Peyer's patch (tissue), 4 donors: ENCODE measurements around the gene MT1F. TPM values are rescaled to one million over a fixed set of nuclear protein-coding genes. Genes with fewer than 3 reads are reported as not detected.

Experiments used
- DNase-seq, 3 donors: peaks; one replicate each; pipeline ENCODE4 v3.0.0-alpha.2; 2017 to 2019
- H3K27ac ChIP-seq, 4 donors: fragments of 200-600 bp; sonication (generic); one replicate each; pipeline ENCODE4 v1.5.1; 2016 to 2019
- H3K27me3 ChIP-seq, 2 donors: fragments of 200-600 bp; sonication (generic); one replicate each; pipeline ENCODE4 v1.5.1; 2019
- H3K36me3 ChIP-seq, 3 donors: fragments of 200-600 bp; sonication (generic); one replicate each; pipeline ENCODE4 v1.5.1; 2016 to 2019
- H3K4me1 ChIP-seq, 4 donors: fragments of 200-600 bp; sonication (generic); one replicate each; pipeline ENCODE4 v1.5.1; 2016 to 2019
- H3K4me3 ChIP-seq, 4 donors: fragments of 200-600 bp; sonication (generic); 1 replicate in 3 of 4; 2 replicates in 1 of 4; pipeline ENCODE4 v1.5.1; 2016 to 2019; ENCODE audit warnings: mild to moderate bottlenecking in 1 of 4
- H3K9me3 ChIP-seq, 4 donors: fragments of 200-600 bp; sonication (generic); one replicate each; pipeline ENCODE4 v1.5.1; 2016 to 2019; ENCODE audit warnings: mild to moderate bottlenecking in 1 of 4
- CTCF ChIP-seq, 6 experiments: fragments of 450-650 bp in 4 of 6; fragments of 200-600 bp in 2 of 6; sonication (generic) in 1 of 6; IDR thresholded peaks; one replicate each; pipeline ENCODE4 v1.5.1; 2017 to 2019; ENCODE audit warnings: antibody characterized with exemption in 6 of 6, mild to moderate bottlenecking in 3 of 6, moderate library complexity in 1 of 6
- POLR2A ChIP-seq, 2 donors: fragments of 450-650 bp; IDR thresholded peaks; one replicate each; pipeline ENCODE4 v1.5.1; 2017; ENCODE audit warnings: antibody characterized with exemption in 2 of 2, mild to moderate bottlenecking in 2 of 2, moderate library complexity in 2 of 2
- total RNA-seq, 4 donors: library from RNA; depleted of rRNA; stranded (reverse); fragments of >200 nt; gene quantifications; one replicate each; pipeline ENCODE4 v1.1.0, GENCODE V29; 2016

Gene MT1F
- total RNA-seq, 4 donors from 2014 or later: 8.0 to 310 (median 44.1) TPM

GRCh38 chr16:56691885-56692284, 34.1 kb downstream of the MT1F start:
- no peak overlapping the region for H3K27ac ChIP-seq
- TF ChIP-seq POLR2A (IDR thresholded peaks at IDR 0.05) (no peak), CTCF (IDR thresholded peaks at IDR 0.05) (no peak)
- H3K9me3 ChIP-seq: peaks cover 0 to 2% (median 0%) of the 10 kb centered on the region in 4 donors
- H3K36me3 ChIP-seq: no peaks in the 10 kb centered on the region
- H3K4me3 ChIP-seq: no peak overlapping the region
- H3K27me3 ChIP-seq: no peaks in the 10 kb centered on the region
- H3K4me1 ChIP-seq: no peaks in the 10 kb centered on the region
- DNase-seq: peak in 2 of 3 donors; percentile 63 to 73

GRCh38 chr16:56695246-56695645, 37.5 kb downstream of the MT1F start:
- H3K4me3 ChIP-seq: no peak overlapping the region
- H3K36me3 ChIP-seq: no peaks in the 10 kb centered on the region

GRCh38 chr16:56697456-56698155, 39.8 kb downstream of the MT1F start:
- Histone ChIP-seq H3K4me1 (no peaks in the 10 kb centered on the region), H3K4me3 (no peak overlapping the region), H3K27me3 (no peaks in the 10 kb centered on the region), H3K9me3 (no peaks in the 10 kb centered on the region), H3K27ac (no peak overlapping the region), H3K36me3 (no peaks in the 10 kb centered on the region)
- no peak for TF ChIP-seq CTCF (IDR thresholded peaks at IDR 0.05)
- DNase-seq: no peak

More at GRCh38 chr16:56695246-56695645, 37.5 kb downstream of the MT1F start:
- H3K27me3 ChIP-seq: no peaks in the 10 kb centered on the region
- H3K27ac ChIP-seq: no peak overlapping the region
- no peak for TF ChIP-seq CTCF (IDR thresholded peaks at IDR 0.05)
- no peak for TF ChIP-seq POLR2A (IDR thresholded peaks at IDR 0.05)
- no peaks in the 10 kb centered on the region for H3K9me3 ChIP-seq
- no peaks in the 10 kb centered on the region for H3K4me1 ChIP-seq
- DNase-seq: no peak

GRCh38 chr16:56700195-56700594, 42.4 kb downstream of the MT1F start:
- no peaks in the 10 kb centered on the region for H3K4me1 ChIP-seq
- H3K4me3 ChIP-seq: no peak overlapping the region
- no peak overlapping the region for H3K27ac ChIP-seq
- TF ChIP-seq POLR2A (IDR thresholded peaks at IDR 0.05) (no peak), CTCF (IDR thresholded peaks at IDR 0.05) (no peak)
- no peak for DNase-seq
- H3K9me3 ChIP-seq: no peaks in the 10 kb centered on the region
- H3K27me3 ChIP-seq: no peaks in the 10 kb centered on the region
- no peaks in the 10 kb centered on the region for H3K36me3 ChIP-seq

- no peak for DNase-seq
- no peaks in the 10 kb centered on the region for H3K4me1 ChIP-seq
- no peak overlapping the region for H3K4me3 ChIP-seq
- no peak overlapping the region for H3K27ac ChIP-seq
- TF ChIP-seq CTCF (IDR thresholded peaks at IDR 0.05): no peak
- TF ChIP-seq POLR2A (IDR thresholded peaks at IDR 0.05): no peak
- no peaks in the 10 kb centered on the region for H3K36me3 ChIP-seq
- H3K9me3 ChIP-seq: no peaks in the 10 kb centered on the region
- no peaks in the 10 kb centered on the region for H3K27me3 ChIP-seq
These were observed 42.9 kb downstream of the MT1F start for GRCh38 chr16:56700631-56701030.
